ENCODE results near the gene COP1.

COP1 gene

DNA sequence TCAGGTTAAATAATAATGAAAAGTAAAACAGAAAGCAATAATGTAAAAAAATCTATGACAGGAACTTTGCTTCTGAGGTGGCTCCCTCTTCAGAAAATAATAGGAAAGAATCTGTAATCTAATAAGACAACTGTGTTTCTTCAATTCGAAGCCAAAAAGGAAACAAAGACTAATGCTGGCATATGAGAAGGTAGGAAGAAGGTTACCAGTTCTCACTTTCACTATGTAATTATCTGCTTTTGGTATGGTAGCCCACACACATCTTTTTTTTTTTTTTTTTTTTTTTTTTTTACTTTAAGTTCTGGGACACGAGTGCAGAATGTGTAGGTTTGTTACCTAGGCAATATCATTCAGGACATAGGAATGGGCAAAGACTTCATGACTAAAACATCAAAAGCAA, 47.1 kb downstream of the COP1 start:
- Histone ChIP-seq H2BK120ac (ENCODE audit: low read depth, low read length) (no peak overlapping the region), H3K14ac (ENCODE audit: low read length) (no peak overlapping the region), H3K4me2 (ENCODE audit: insufficient read depth, low read length, poor library complexity, severe bottlenecking) (no peak overlapping the region), H3K18ac (ENCODE audit: low read length) (no peak overlapping the region), H2BK5ac (ENCODE audit: low read length) (no peak overlapping the region), H2BK15ac (ENCODE audit: low read length) (no peak overlapping the region), H3K9ac (ENCODE audit: low read depth, low read length, poor library complexity) (no peak overlapping the region), H3K4ac (ENCODE audit: low read length) (no peak overlapping the region), H3K27me3 (ENCODE audit: control insufficient read depth in 3 of 3, insufficient read depth in 3 of 3, low read depth in 1 of 3, low read length in 3 of 3) (no peaks in the 10 kb centered on the region), H3K27ac (replicated peaks; ENCODE audit: low read length) (no peak overlapping the region), H4K91ac (ENCODE audit: low read depth, low read length, poor library complexity) (no peak overlapping the region), H4K8ac (ENCODE audit: low read depth, low read length) (no peak overlapping the region), H3K36me3 (replicated peaks in 1 of 2; ENCODE audit: control insufficient read depth in 2 of 2, insufficient read depth in 2 of 2, low read length in 2 of 2) (peaks cover 0 to 64% of the 10 kb centered on the region in 2 donors), H3K4me3 (ENCODE audit: low read length in 2 of 2) (no peak overlapping the region), H3K9me3 (replicated peaks in 1 of 2; ENCODE audit: control insufficient read depth in 2 of 2, insufficient read depth in 1 of 2, low read depth in 1 of 2, low read length in 2 of 2) (peaks cover 0 to 38% of the 10 kb centered on the region in 2 donors), H2BK12ac (ENCODE audit: low read length) (no peak overlapping the region), H3K4me1 (ENCODE audit: control insufficient read depth in 2 of 2, insufficient read depth in 1 of 2, low read depth in 1 of 2, low read length in 2 of 2) (no peaks in the 10 kb centered on the region), H2AFZ (ENCODE audit: low read length) (no peak overlapping the region), H3K79me1 (ENCODE audit: low read depth, low read length) (no peaks in the 10 kb centered on the region), H3K23ac (ENCODE audit: low read depth, low read length, poor library complexity) (no peak overlapping the region), H2AK5ac (ENCODE audit: low read depth, low read length) (no peak overlapping the region)
- WGBS, 2 donors (ENCODE audit: extremely low coverage in 2 of 2, insufficient read length in 2 of 2, insufficient replicate concordance in 1 of 2): no CpG with 5 or more reads among the region's 2 CpGs
- DNase-seq (ENCODE audit: low spot score): no peak

DNA sequence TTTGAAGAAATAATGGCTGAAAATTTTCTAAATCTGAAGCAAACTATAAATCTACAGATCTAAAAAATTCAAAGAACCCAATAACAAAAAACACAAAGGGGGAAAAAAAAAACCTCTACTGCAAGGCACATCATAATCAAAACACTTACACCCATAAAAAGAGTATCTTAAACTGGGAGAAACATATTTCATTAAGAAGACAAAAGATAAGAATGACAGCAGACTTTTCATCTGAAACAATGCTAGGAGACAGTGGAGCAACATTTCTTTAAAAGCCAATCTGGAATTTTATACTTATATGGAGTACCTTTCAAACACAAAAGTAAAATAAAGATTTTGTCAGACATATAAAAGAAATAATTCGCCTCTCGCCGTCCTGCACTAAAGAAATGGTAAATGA, 49.1 kb downstream of the COP1 start:
- no peak overlapping the region for H2BK12ac ChIP-seq (ENCODE audit: low read length)
- no peak for DNase-seq (ENCODE audit: low spot score)
- no peak overlapping the region for H3K14ac ChIP-seq (ENCODE audit: low read length)
- no peaks in the 10 kb centered on the region for H3K79me1 ChIP-seq (ENCODE audit: low read depth, low read length)
- H3K18ac ChIP-seq (ENCODE audit: low read length): no peak overlapping the region
- H4K8ac ChIP-seq (ENCODE audit: low read depth, low read length): no peak overlapping the region
- no peak overlapping the region for H3K9ac ChIP-seq (ENCODE audit: low read depth, low read length, poor library complexity)
- H2BK5ac ChIP-seq (ENCODE audit: low read length): no peak overlapping the region
- no peak overlapping the region for H2AK5ac ChIP-seq (ENCODE audit: low read depth, low read length)
- H2BK120ac ChIP-seq (ENCODE audit: low read depth, low read length): no peak overlapping the region
- peaks cover 0 to 38% of the 10 kb centered on the region in 2 donors for H3K9me3 ChIP-seq (replicated peaks in 1 of 2; ENCODE audit: control insufficient read depth in 2 of 2, insufficient read depth in 1 of 2, low read depth in 1 of 2, low read length in 2 of 2)
- no peaks in the 10 kb centered on the region for H3K27me3 ChIP-seq (ENCODE audit: control insufficient read depth in 3 of 3, insufficient read depth in 3 of 3, low read depth in 1 of 3, low read length in 3 of 3)
- no peak overlapping the region for H4K91ac ChIP-seq (ENCODE audit: low read depth, low read length, poor library complexity)
- H3K36me3 ChIP-seq (replicated peaks in 1 of 2; ENCODE audit: control insufficient read depth in 2 of 2, insufficient read depth in 2 of 2, low read length in 2 of 2): peaks cover 2 to 68% of the 10 kb centered on the region in 2 donors
- no CpG with 5 or more reads among the region's 3 CpGs for WGBS, 2 donors (ENCODE audit: extremely low coverage in 2 of 2, insufficient read length in 2 of 2, insufficient replicate concordance in 1 of 2)
- H3K4me1 ChIP-seq (ENCODE audit: control insufficient read depth in 2 of 2, insufficient read depth in 1 of 2, low read depth in 1 of 2, low read length in 2 of 2): no peaks in the 10 kb centered on the region
- H3K4me3 ChIP-seq (ENCODE audit: low read length in 2 of 2): no peak overlapping the region
- no peak overlapping the region for H3K23ac ChIP-seq (ENCODE audit: low read depth, low read length, poor library complexity)
- no peak overlapping the region for H2AFZ ChIP-seq (ENCODE audit: low read length)
- H3K4ac ChIP-seq (ENCODE audit: low read length): no peak overlapping the region
- no peak overlapping the region for H2BK15ac ChIP-seq (ENCODE audit: low read length)
- no peak overlapping the region for H3K4me2 ChIP-seq (ENCODE audit: insufficient read depth, low read length, poor library complexity, severe bottlenecking)
- H3K27ac ChIP-seq (replicated peaks; ENCODE audit: low read length): no peak overlapping the region

DNA sequence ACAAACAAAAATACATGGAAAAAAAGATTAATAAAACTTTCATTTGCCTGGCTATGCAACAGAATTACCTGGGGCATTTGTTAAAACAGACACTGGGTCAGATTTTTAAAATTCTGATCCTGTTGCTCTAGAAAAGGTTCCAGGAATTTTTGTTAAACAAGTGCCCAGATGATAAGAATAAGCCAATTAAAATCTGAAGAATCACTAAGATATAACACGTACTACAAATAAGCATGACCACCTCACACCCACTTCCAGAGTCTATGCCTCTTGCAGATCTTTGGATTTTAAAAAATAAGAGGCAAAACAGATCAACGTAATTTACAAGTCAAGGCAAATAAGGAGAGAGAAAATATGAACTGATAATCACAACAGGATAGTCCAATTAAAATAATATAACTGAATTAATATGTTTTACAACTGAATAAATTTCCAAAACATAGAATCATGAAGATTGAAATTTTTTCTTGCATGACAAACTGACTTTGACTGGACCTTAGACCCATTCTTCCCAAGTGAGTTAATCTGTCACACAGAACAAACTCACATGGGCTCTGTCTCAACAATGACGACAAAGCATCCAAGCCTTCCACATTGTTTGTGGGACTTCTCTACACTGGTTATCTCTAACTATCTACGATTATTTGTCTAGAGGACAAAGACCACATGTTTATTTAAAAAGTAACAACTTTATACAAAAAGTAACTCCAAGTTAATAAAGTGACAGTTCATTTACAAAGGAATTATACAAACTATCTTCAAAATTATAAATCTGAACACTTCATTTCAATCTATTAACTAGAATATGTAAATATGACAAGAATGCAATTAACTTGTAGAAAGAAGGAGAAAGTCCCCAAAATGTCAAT, 56.9 kb downstream of the COP1 start:
- Histone ChIP-seq H3K4ac (ENCODE audit: low read length) (no peak overlapping the region), H4K91ac (ENCODE audit: low read depth, low read length, poor library complexity) (no peak overlapping the region), H2BK12ac (ENCODE audit: low read length) (no peak overlapping the region), H3K9ac (ENCODE audit: low read depth, low read length, poor library complexity) (no peak overlapping the region), H2AK5ac (ENCODE audit: low read depth, low read length) (no peak overlapping the region), H3K9me3 (replicated peaks in 1 of 2; ENCODE audit: control insufficient read depth in 2 of 2, insufficient read depth in 1 of 2, low read depth in 1 of 2, low read length in 2 of 2) (peaks cover 0 to 15% of the 10 kb centered on the region in 2 donors), H3K4me3 (ENCODE audit: low read length in 2 of 2) (no peak overlapping the region), H3K14ac (ENCODE audit: low read length) (no peak overlapping the region), H2BK15ac (ENCODE audit: low read length) (no peak overlapping the region), H3K79me1 (ENCODE audit: low read depth, low read length) (peaks cover 2% of the 10 kb centered on the region), H3K27me3 (ENCODE audit: control insufficient read depth in 3 of 3, insufficient read depth in 3 of 3, low read depth in 1 of 3, low read length in 3 of 3) (no peaks in the 10 kb centered on the region), H3K27ac (replicated peaks; ENCODE audit: low read length) (no peak overlapping the region), H3K23ac (ENCODE audit: low read depth, low read length, poor library complexity) (no peak overlapping the region), H2BK5ac (ENCODE audit: low read length) (no peak overlapping the region), H3K18ac (ENCODE audit: low read length) (no peak overlapping the region), H3K36me3 (replicated peaks in 1 of 2; ENCODE audit: control insufficient read depth in 2 of 2, insufficient read depth in 2 of 2, low read length in 2 of 2) (peaks cover 4 to 62% of the 10 kb centered on the region in 2 donors), H3K4me1 (ENCODE audit: control insufficient read depth in 2 of 2, insufficient read depth in 1 of 2, low read depth in 1 of 2, low read length in 2 of 2) (no peaks in the 10 kb centered on the region), H4K8ac (ENCODE audit: low read depth, low read length) (no peak overlapping the region), H3K4me2 (ENCODE audit: insufficient read depth, low read length, poor library complexity, severe bottlenecking) (no peak overlapping the region), H2BK120ac (ENCODE audit: low read depth, low read length) (no peak overlapping the region), H2AFZ (ENCODE audit: low read length) (no peak overlapping the region)
- DNase-seq (ENCODE audit: low spot score): no peak
- WGBS, 2 donors (ENCODE audit: extremely low coverage in 2 of 2, insufficient read length in 2 of 2, insufficient replicate concordance in 1 of 2): no CpG with 5 or more reads among the region's 4 CpGs

DNA sequence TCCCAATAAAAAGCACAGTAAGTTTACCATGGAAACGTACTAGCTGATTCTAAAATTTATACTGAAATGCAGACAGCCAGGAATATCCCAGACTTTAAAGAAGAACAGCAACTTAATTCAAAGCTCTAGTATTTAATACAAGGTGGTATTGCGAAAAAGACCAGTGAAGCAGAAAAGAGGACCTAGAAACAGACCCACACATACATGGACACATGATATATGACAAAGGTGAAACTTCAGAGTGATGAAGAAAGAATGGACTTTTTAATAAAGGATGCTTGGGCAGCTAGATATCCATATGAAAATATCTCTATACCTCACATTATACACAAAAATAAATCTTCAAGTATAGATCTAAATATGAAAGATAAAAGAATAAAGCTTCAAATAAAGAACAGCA, 62.6 kb downstream of the COP1 start:
- Histone ChIP-seq H2BK12ac (ENCODE audit: low read length) (no peak overlapping the region), H2BK5ac (ENCODE audit: low read length) (no peak overlapping the region), H3K4ac (ENCODE audit: low read length) (no peak overlapping the region), H2AK5ac (ENCODE audit: low read depth, low read length) (no peak overlapping the region), H3K9ac (ENCODE audit: low read depth, low read length, poor library complexity) (no peak overlapping the region), H2BK120ac (ENCODE audit: low read depth, low read length) (no peak overlapping the region), H4K8ac (ENCODE audit: low read depth, low read length) (no peak overlapping the region), H3K4me3 (ENCODE audit: low read length in 2 of 2) (no peak overlapping the region), H2AFZ (ENCODE audit: low read length) (no peak overlapping the region), H3K36me3 (replicated peaks in 1 of 2; ENCODE audit: control insufficient read depth in 2 of 2, insufficient read depth in 2 of 2, low read length in 2 of 2) (peaks cover 1 to 59% of the 10 kb centered on the region in 2 donors), H3K9me3 (replicated peaks in 1 of 2; ENCODE audit: control insufficient read depth in 2 of 2, insufficient read depth in 1 of 2, low read depth in 1 of 2, low read length in 2 of 2) (peaks cover 0 to 29% of the 10 kb centered on the region in 2 donors), H3K14ac (ENCODE audit: low read length) (no peak overlapping the region), H3K27ac (replicated peaks; ENCODE audit: low read length) (no peak overlapping the region), H3K27me3 (ENCODE audit: control insufficient read depth in 3 of 3, insufficient read depth in 3 of 3, low read depth in 1 of 3, low read length in 3 of 3) (no peaks in the 10 kb centered on the region), H3K23ac (ENCODE audit: low read depth, low read length, poor library complexity) (no peak overlapping the region), H4K91ac (ENCODE audit: low read depth, low read length, poor library complexity) (no peak overlapping the region), H2BK15ac (ENCODE audit: low read length) (no peak overlapping the region), H3K79me1 (ENCODE audit: low read depth, low read length) (peaks cover 2% of the 10 kb centered on the region), H3K4me2 (ENCODE audit: insufficient read depth, low read length, poor library complexity, severe bottlenecking) (no peak overlapping the region), H3K4me1 (ENCODE audit: control insufficient read depth in 2 of 2, insufficient read depth in 1 of 2, low read depth in 1 of 2, low read length in 2 of 2) (no peaks in the 10 kb centered on the region), H3K18ac (ENCODE audit: low read length) (no peak overlapping the region)
- no CpG with 5 or more reads among the region's 2 CpGs for WGBS, 2 donors (ENCODE audit: extremely low coverage in 2 of 2, insufficient read length in 2 of 2, insufficient replicate concordance in 1 of 2)
- no peak for DNase-seq (ENCODE audit: low spot score)

Measured in neuronal stem cell (in vitro differentiated cells).